Mucosa of stomach (tissue), 1 donor: ENCODE data around the gene MEIS1.
A peak's percentile ranks its signal among the peaks of the same experiment; 100 is the strongest.

ENCODE experiments used
- H3K27me3 ChIP-seq: one replicate; pipeline ENCODE4 v1.7.0; 2013; ENCODE audit warnings: mild to moderate bottlenecking, low read length; ENCODE audit not compliant: control insufficient read depth, insufficient read depth
- H3K36me3 ChIP-seq: one replicate; pipeline ENCODE4 v1.7.0; 2013; ENCODE audit warnings: low read length; ENCODE audit not compliant: control insufficient read depth, insufficient read depth
- H3K4me1 ChIP-seq: one replicate; pipeline ENCODE4 v1.7.0; 2013; ENCODE audit warnings: mild to moderate bottlenecking, low read length; ENCODE audit not compliant: control insufficient read depth, insufficient read depth
- H3K4me3 ChIP-seq: one replicate; pipeline ENCODE4 v1.7.0; 2013; ENCODE audit warnings: low read length
- H3K9ac ChIP-seq: one replicate; pipeline ENCODE4 v1.7.0; 2013; ENCODE audit warnings: mild to moderate bottlenecking, low read length, moderate library complexity
- H3K9me3 ChIP-seq: one replicate; pipeline ENCODE4 v1.7.0; 2013; ENCODE audit warnings: mild to moderate bottlenecking, low read length, moderate library complexity; ENCODE audit not compliant: control insufficient read depth
- donor health status: Pancreatic carcinoma.

The MEIS1 gene

DNA sequence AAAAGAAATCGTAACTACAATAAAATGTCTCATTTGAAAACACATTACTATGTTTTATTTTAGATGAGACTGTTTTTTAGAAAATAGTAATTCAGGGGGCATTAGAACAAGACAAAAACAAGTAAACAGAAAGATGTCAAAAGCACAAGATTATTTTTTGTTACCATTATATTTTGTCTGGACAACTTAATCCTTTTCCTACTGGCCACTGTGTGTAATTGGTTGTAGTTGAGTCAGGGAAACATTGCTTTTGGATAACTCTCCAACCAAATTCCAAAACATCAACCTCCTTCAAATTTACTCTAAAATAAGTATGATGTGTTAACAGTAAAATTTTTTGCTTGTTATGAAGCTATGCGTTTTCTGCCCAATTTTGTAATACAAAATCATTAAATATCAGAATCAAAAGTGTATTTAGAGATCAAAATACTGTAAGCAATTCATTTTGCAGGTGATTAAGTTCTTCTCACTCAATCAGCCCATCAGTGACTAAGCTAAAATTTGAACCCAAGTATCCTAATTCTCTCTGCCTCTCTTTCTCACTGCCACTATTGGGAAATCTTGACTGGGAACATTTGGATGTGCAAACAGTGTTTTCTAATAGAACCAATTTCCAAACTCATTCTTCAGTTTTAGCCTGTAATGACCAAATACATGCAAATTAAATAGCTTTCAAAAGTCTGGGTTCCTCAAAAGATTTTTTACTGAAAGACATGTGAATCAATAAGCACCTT is 11.4 kb upstream of the MEIS1 start:
- H3K27me3 ChIP-seq, result peaks cover 22% of the 10 kb centered on the region
- H3K36me3 ChIP-seq, result no peaks in the 10 kb centered on the region
- H3K9ac ChIP-seq, result no peak overlapping the region
- no peak overlapping the region for H3K4me3 ChIP-seq
- peaks cover 11% of the 10 kb centered on the region for H3K4me1 ChIP-seq
- no peaks in the 10 kb centered on the region for H3K9me3 ChIP-seq

DNA sequence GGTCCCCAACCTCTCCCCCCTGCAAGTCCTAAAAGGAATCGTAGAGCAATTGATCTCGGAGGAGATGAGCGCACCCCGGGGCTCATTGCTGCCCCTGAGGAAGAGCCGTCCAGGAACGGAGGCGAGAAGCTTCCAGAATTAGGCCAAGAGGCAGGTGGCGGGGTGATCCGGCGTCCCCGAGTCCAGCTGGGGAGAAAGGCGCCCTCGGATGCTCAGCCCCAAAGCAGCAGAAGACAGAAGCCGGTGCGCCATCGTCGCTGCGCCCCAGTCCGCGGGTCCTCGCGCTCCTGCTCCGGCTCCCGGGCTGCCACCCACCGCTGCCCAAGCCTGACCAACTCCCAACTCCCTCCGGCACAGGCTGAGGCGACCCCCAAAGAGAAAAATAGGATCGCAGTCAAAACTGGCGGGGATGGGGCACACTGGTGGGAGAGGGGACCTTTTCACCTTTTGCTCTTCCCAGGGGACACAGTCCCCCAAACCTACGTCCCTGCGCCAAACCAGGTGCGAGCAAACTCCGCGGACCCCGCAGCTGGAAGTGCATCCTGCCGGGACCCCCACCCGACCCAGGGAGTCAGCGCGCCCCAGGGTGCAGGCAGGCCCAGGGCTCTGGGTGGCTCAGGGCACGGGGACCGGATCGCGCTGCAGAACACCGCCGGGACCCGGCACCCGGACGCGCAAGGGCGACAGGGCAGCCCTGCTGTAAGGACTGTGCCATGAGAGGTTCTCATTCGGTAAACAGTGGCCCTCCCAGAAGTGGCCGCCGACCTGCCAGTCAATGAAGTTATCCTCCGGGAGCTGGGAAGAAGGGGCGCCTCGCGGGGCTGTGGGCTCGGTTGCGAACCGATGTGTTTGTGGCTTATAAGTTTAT is 8.4 kb upstream of the MEIS1 start:
- H3K4me1 ChIP-seq, result peaks cover 11% of the 10 kb centered on the region
- peak overlapping the region; percentile 42 for H3K4me3 ChIP-seq
- peak overlapping the region; percentile 49 for H3K9ac ChIP-seq
- no peaks in the 10 kb centered on the region for H3K9me3 ChIP-seq
- H3K27me3 ChIP-seq, result peaks cover 22% of the 10 kb centered on the region
- no peaks in the 10 kb centered on the region for H3K36me3 ChIP-seq

DNA sequence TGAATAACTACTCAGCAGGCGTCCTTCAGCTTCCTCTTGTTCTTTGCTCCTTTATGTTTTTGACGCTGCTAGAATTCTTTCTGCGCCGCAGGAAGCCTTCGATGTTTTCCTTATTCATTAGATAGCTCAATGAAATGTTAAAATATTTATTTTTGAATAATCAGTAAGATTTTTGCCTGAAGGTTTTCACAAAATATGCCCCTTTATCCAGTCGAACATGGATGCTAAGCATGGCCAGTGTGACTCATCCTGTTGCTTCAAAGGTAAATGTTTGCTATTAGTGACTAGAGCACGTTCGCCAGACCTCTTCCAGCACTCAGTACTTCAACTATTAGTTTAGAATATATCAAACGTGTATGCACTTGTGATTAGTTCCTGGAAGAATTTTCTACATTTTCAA is 7.6 kb upstream of the MEIS1 start:
- Histone ChIP-seq H3K36me3 (no peaks in the 10 kb centered on the region), H3K4me3 (no peak overlapping the region), H3K9ac (no peak overlapping the region), H3K27me3 (peaks cover 22% of the 10 kb centered on the region), H3K9me3 (no peaks in the 10 kb centered on the region), H3K4me1 (peaks cover 11% of the 10 kb centered on the region)

DNA sequence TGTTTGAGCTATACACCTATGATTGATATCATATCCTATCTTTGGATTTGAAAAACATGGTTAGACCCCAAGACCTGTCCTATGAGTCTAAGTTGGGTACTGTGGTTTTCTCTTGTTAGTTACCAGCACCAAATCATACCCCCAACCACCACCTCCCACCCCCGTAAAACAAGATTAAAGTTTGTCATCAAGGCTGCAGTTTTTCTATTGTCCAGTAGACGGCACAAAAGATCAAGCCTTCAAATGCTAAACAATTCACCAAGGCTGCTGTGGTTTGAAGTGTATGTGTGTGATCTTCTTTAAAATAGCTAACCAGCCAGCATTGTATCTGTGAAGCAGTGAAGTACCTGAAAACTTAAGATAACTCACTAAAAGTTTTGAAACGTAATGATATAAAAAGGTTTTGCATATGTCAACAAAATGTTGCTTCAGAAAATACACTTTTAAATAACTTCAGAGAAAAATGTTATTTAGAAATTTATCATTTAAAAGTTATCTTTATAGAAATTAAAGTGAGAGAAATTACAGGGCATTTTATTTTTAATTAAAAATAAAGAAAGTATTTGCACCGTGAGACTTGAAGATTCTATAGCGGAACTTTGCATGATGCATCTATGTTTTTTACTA is 5.8 kb upstream of the MEIS1 start:
- Histone ChIP-seq H3K27me3 (peaks cover 19% of the 10 kb centered on the region), H3K36me3 (no peaks in the 10 kb centered on the region), H3K4me3 (no peak overlapping the region), H3K9ac (no peak overlapping the region), H3K9me3 (no peaks in the 10 kb centered on the region), H3K4me1 (peaks cover 11% of the 10 kb centered on the region)

DNA sequence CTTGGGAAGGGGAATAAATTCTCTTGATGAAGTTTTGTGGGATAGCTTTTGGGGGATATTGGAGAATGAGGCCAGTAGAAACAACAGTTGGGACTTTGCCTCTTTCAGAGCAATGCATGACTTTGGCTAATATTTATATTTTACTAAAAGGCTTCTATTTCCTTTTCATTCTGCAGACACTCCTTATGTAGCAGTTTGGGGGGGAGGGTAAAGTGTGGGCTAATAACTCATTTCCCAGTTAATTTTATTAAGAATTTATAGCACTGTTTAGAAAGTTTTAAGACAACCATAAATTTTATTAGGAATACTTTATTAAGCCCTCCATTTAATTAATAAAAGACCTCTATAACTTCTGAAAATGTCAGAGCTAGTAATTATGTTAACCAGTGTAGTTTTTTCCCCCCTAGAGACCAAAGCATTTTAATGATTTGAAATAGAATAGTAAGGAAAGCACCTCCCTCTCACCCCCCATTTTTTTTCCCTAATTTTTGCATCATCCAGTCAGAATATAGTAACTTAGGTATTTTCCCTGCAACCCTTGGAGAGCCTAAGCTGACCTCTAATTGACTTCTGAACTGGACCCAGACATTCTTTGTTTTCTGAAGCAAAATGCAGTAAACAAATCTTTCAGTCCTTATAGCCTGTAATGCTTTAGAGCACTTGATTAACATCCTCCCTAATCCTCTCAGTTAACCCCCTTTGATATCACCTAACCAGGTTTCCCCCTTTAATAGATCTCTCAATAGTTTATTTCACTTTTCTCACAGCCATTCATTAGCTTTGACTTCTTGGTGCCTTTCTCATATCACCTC is 5.0 kb upstream of the MEIS1 start:
- H3K4me1 ChIP-seq, result peaks cover 11% of the 10 kb centered on the region
- H3K27me3 ChIP-seq, result peaks cover 19% of the 10 kb centered on the region
- H3K9me3 ChIP-seq, result no peaks in the 10 kb centered on the region

DNA sequence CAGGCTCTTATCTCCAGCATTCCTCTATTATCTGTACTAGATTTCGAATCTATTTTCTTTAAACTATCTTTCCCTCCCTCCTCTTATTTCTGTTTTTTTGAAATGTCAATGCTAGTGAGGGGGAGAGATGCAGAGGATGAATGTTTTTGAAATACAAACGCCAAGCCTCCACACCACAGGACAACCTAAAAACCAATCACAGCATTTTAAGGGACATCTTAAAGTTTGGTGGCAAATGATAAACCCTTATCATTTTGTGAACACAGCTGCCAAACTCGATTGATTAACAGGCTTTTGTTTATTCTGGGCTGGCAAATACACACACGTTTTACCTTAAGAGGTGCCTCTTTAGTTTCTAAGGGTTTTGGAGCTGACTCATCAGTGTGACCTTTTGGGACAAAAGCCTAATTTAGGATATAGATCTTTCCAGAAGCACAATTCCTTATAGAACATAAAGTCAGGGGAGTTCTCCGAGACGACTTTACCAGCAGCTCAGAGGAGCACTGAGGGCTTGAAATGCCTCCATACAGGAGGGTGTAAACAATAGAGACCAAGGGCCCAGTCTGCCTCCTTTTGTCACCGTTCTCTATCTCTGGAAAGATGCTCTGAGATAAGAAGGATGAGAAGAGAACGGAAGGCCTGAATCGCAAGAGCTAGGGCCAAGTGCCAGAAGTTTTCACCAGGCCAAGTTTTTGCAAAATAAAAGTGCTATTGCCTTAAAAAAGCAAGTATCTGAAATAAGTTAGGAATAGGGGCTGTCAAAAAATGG is 4.2 kb upstream of the MEIS1 start:
- H3K9ac ChIP-seq, result no peak overlapping the region
- no peaks in the 10 kb centered on the region for H3K9me3 ChIP-seq
- H3K27me3 ChIP-seq, result peaks cover 14% of the 10 kb centered on the region
- no peaks in the 10 kb centered on the region for H3K36me3 ChIP-seq
- no peak overlapping the region for H3K4me3 ChIP-seq
- H3K4me1 ChIP-seq, result peaks cover 11% of the 10 kb centered on the region

More for the DNA sequence above, 5.0 kb upstream of the MEIS1 start:
- no peak overlapping the region for H3K4me3 ChIP-seq
- H3K9ac ChIP-seq, result no peak overlapping the region
- no peaks in the 10 kb centered on the region for H3K36me3 ChIP-seq

DNA sequence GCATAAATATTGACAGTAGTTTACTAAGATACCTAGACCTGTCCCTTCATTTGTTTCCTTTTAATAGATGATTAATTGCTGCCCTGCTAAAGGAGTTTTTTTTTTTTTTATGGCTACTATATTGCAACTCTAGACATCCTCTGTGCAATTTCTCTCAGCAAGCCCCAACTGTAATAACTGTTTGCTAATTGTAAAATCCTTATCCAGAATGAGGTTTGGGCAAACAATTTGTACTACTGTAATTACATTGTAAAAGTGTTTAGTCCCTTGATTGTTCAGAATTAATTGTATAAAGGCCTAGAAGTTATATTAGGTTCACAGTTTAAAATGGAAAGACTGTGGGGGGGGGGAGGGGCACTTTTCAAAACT is 3.7 kb upstream of the MEIS1 start:
- Histone ChIP-seq H3K4me1 (peaks cover 6% of the 10 kb centered on the region), H3K27me3 (peaks cover 8% of the 10 kb centered on the region), H3K9me3 (no peaks in the 10 kb centered on the region), H3K36me3 (no peaks in the 10 kb centered on the region), H3K4me3 (no peak overlapping the region), H3K9ac (no peak overlapping the region)

DNA sequence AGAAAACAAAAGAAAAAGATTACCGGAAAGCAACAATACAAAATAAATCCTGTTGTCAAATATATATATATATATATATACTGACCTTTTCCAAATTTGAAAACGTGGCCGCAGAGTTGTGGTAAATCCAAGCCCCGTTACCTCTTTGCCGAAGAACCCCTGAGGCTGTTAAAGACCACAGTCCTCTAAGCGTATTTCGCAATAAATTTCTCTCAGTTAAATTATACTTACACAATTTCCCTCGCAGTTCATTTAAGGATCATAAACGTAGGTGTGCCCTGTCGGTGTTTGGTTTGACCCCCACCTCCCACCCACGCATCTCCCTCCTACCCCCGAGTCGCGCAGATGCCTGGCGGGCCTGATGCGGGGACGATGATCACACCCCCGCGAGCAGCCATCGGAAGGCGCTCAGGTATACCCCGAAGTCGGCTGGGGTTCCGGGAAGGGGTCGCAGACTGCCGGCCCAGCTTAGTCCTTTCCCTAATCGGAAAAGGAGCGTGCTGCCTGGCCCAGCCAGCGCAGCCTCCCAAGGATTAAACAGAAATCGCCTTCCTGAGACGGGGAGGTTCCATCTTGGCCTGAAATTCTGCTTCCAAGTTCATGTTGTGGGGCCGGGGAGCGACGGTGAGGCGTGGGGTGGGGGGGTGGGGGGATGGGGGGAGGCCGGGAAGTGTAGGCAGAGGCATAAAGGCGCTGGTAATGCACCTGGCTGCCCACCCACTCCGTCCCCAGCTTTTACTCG is 2.9 kb upstream of the MEIS1 start:
- Histone ChIP-seq H3K4me3 (no peak overlapping the region), H3K4me1 (no peaks in the 10 kb centered on the region), H3K9me3 (no peaks in the 10 kb centered on the region), H3K27me3 (peaks cover under 1% of the 10 kb centered on the region), H3K36me3 (no peaks in the 10 kb centered on the region), H3K9ac (no peak overlapping the region)

DNA sequence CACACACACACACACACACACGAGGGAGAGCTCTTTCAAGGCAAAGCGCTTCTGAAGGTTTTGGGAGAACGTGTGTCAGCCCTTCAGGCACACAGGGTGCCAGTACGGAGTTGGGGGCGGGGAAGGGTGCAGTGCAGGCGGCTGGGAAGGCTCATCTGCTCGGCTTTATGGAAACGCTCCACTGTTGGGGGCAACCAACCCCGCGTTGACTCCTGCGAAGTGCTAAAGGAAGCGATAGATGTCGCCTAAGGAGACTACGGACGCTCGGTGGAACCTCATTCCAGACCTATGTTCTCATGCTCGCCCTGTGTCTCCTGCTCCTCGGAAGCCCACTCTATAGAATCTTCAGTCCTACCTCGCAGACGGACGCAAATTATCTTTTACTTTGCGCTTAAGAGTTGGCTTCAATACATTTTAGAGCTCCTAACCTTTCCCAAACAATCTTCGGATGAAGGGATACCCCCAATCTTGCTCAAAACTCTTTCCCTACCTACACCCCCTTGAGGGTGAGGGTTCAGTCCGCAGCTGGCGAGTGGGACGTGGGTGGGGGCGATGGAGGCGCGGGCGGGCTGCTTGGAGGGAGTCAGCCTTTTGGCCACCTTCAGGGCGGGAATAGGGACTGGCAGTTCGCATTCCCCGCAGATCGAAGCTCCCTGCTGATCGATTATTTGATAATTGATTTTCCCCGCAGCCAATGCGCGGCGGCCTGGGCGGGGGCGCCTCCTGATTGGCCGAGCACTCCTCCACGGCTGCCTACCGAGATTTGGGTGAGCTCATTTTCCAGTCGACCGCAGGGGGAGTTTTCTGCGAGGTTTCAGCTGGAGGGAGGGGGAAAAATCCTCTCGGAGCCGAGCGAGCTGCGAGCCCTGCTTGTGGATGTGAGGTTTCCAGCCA is 1.9 kb upstream of the MEIS1 start:
- H3K27me3 ChIP-seq, result no peaks in the 10 kb centered on the region
- peaks cover 6% of the 10 kb centered on the region for H3K36me3 ChIP-seq
- H3K4me1 ChIP-seq, result no peaks in the 10 kb centered on the region
- H3K9ac ChIP-seq, result peak overlapping the region; percentile 94
- H3K4me3 ChIP-seq, result peak overlapping the region; percentile 92
- H3K9me3 ChIP-seq, result no peaks in the 10 kb centered on the region

DNA sequence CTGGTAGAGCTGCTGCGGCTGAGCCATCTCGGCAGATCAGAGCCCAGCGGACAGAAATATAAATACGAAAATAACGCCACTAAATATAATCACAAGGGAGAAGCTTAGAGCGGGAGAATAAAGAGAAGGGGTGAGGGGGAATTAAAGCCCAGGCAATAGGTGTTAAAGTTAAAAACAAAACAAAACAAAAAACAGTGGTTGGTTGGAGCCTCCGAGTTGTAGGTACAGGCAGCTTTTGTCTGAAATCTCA is 1.3 kb upstream of the MEIS1 start:
- peak overlapping the region; percentile 92 for H3K4me3 ChIP-seq
- H3K27me3 ChIP-seq, result no peaks in the 10 kb centered on the region
- H3K36me3 ChIP-seq, result peaks cover 8% of the 10 kb centered on the region
- no peaks in the 10 kb centered on the region for H3K4me1 ChIP-seq
- H3K9me3 ChIP-seq, result no peaks in the 10 kb centered on the region
- peak overlapping the region; percentile 94 for H3K9ac ChIP-seq
